Lower lobe of right lung (tissue), 2 donors: Measurements from ENCODE around the gene ATAD3C. TPM values are rescaled to one million over a fixed set of nuclear protein-coding genes. Genes with fewer than 3 reads are reported as not detected.
"Not testable (repeated sequence)": the region's sequence is repeated elsewhere in the genome, so short reads cannot be mapped to it uniquely, and the experiment has no call there.

Source experiments
- ATAC-seq, 2 donors: fragments of 200-7000 bp; cut with Tn5 transposase; one replicate each; pipeline ENCODE4 v1.9.1; 2020 to 2022; ENCODE audit warnings: mild to moderate bottlenecking in 2 of 2, moderate library complexity in 2 of 2
- DNase-seq: peaks from one replicate; pipeline ENCODE4 v3.0.0-alpha.2; 2020
- H3K27ac ChIP-seq: fragments of 200-600 bp; one replicate; pipeline ENCODE4 v1.8.0; 2022
- H3K27me3 ChIP-seq: fragments of 200-600 bp; one replicate; pipeline ENCODE4 v1.8.0; 2022; ENCODE audit warnings: low read depth
- H3K36me3 ChIP-seq: fragments of 200-600 bp; one replicate; pipeline ENCODE4 v1.8.0; 2022; ENCODE audit warnings: mild to moderate bottlenecking
- H3K4me1 ChIP-seq: fragments of 200-600 bp; one replicate; pipeline ENCODE4 v1.8.0; 2022
- H3K4me3 ChIP-seq: fragments of 200-600 bp; one replicate; pipeline ENCODE4 v1.8.0; 2022; ENCODE audit warnings: mild to moderate bottlenecking
- H3K9me3 ChIP-seq: fragments of 200-600 bp; one replicate; pipeline ENCODE4 v1.8.0; 2022
- CTCF ChIP-seq: fragments of 200-600 bp; IDR thresholded peaks from one replicate; pipeline ENCODE4 v1.8.0; 2022; ENCODE audit warnings: antibody characterized with exemption, mild to moderate bottlenecking
- intact Hi-C: fragments of 100-400 bp; cut with DNase I; formaldehyde crosslinking; loops from one replicate; pipeline ENCODE4 v1.11.0; 2022
- total RNA-seq: library from RNA; stranded (reverse); fragmentation: NEBNext Ultra II Directional; extraction: Animal tissue kit (Norgen Biotek cat#: 25700); gene quantifications from one replicate; pipeline ENCODE4 v1.2.1, GENCODE V29; 2021
- donor health status: DM: no; HTN: yes; CAD: no; lungs with severe emphysema.

ATAD3C gene
- total RNA-seq, 1 donor from 2014 or later, result 7.8 TPM

DNA sequence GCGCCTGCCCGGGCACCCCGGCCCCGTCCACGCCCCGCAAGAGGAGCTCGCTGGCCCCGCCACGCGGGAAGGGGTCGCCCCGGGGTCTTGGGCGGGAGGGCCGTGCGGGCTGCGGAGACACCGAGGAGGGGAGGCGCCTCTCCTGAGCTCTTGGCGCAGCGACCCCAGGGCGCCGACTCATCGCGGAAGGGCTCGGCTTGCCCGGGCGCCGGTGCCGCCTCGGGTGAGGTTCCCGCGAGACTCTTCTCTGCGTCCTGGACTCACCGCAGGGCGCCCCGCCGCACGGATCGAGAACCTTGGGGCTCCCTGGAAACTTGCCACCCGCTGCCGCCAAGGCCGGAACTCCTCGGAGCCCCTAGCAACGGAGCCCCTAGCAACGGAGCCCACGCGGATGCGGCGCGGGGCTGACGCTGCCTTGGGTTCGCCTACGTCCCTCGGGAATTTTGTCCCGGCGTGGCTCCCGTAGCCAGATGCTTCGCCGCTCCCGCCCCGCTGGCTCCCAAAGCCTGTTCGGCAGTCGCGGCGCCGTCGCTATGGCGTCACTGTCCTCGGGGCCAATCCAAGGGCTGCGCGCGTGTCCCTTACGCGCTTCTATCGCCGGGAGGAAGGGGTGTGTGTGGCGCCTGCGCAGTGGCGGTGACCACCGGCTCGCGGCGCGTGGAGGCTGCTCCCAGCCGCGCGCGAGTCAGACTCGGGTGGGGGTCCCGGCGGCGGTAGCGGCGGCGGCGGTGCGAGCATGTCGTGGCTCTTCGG is 62.2 kb downstream of the ATAD3C start, which contains the start of gene ATAD3A:
Gene ATAD3A, plus strand, starts transcription at position 630 of the 753 bp plus-strand sequence. Its CDS starts 107 bp downstream, at position 737.
- H3K4me3 ChIP-seq, result peak within 1 kb of the TSS; percentile 97
- H3K36me3 ChIP-seq, result peaks cover 6% of the 10 kb centered on the region
- H3K27ac ChIP-seq, result peak within 1 kb of the TSS; percentile 96
- peaks cover 7% of the 10 kb centered on the region for H3K4me1 ChIP-seq
- no peaks in the 10 kb centered on the region for H3K27me3 ChIP-seq
- no peak for TF ChIP-seq CTCF
- ATAC-seq (peak; percentile 97 to 98), DNase-seq (peak; percentile 100)
- intact Hi-C loops, result no loop called here
- H3K9me3 ChIP-seq, result no peaks in the 10 kb centered on the region

- ATAC-seq, intact Hi-C loops, H3K27me3 ChIP-seq, H3K9me3 ChIP-seq, H3K4me1 ChIP-seq, H3K36me3 ChIP-seq, DNase-seq: not testable (repeated sequence)
- Histone ChIP-seq H3K27ac (peak overlapping the region; percentile 18), H3K4me3 (peak overlapping the region; percentile 97)
Observed at GRCh38 chr1:1512425-1512824, 62.9 kb downstream of the ATAD3C start.

GRCh38 chr1:1513675-1514074 is 64.2 kb downstream of the ATAD3C start:
- DNase-seq, H3K4me3 ChIP-seq, H3K36me3 ChIP-seq, H3K27ac ChIP-seq, H3K27me3 ChIP-seq, H3K9me3 ChIP-seq, intact Hi-C loops, ATAC-seq, H3K4me1 ChIP-seq: not testable (repeated sequence)

- H3K9me3 ChIP-seq, H3K27ac ChIP-seq, intact Hi-C loops, H3K4me3 ChIP-seq, DNase-seq, H3K27me3 ChIP-seq, H3K4me1 ChIP-seq, ATAC-seq: not testable (repeated sequence)
- H3K36me3 ChIP-seq, result peaks cover 12% of the 10 kb centered on the region
Observed at GRCh38 chr1:1514376-1514775, 64.9 kb downstream of the ATAD3C start.

DNA sequence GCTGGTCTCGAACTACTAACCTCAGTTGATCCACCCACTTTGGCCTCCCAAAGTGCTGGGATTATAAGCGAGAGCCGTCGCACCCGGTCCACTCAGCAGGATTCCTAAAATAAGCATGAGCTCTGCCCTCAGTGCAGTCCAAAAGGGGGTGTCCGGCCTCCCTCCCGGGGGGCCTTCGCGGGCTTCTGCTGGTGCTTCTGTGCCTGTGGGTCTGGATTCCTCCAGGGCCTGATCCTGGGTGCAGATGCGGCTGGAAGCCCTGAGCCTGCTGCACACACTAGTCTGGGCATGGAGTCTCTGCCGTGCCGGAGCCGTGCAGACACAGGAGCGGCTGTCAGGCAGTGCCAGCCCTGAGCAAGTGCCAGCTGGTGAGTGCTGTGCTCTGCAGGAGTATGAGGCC is 67.4 kb downstream of the ATAD3C start:
- H3K27me3 ChIP-seq, DNase-seq, H3K4me1 ChIP-seq, intact Hi-C loops, H3K4me3 ChIP-seq, H3K27ac ChIP-seq, H3K9me3 ChIP-seq, ATAC-seq: not testable (repeated sequence)
- peaks cover 31% of the 10 kb centered on the region for H3K36me3 ChIP-seq

DNA sequence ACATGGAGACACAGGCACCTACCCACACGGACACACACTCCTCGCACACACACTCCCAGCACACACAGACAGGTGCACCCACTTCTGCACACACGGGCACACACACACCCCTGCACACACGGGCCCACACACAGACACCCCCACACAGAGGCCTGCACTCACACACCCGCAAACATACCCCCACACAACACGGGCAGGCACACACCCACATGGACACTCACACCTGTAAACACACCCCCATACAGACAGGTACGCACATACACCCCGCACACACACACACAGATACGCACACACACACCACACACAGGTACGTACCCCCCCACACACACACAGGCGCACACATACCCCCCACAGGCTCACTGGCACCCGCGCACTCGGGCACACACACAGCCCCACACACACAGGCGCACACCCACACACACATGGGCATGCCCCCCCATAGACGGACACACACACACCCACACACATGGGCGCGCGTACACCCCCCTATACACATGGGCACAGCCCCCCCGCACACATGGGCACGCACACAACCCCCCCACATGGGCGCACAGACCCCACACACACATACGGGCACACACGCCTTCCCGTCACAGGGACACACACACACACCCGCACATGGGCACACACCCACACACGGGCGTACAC is 68.6 kb downstream of the ATAD3C start:
- no peak for TF ChIP-seq CTCF
- no peak overlapping the region for H3K27ac ChIP-seq
- ATAC-seq (no peak), DNase-seq (no peak)
- intact Hi-C loops, result no loop called here
- H3K4me3 ChIP-seq, result no peak overlapping the region
- no peaks in the 10 kb centered on the region for H3K9me3 ChIP-seq
- peaks cover 33% of the 10 kb centered on the region for H3K36me3 ChIP-seq
- no peaks in the 10 kb centered on the region for H3K4me1 ChIP-seq
- no peaks in the 10 kb centered on the region for H3K27me3 ChIP-seq

DNA sequence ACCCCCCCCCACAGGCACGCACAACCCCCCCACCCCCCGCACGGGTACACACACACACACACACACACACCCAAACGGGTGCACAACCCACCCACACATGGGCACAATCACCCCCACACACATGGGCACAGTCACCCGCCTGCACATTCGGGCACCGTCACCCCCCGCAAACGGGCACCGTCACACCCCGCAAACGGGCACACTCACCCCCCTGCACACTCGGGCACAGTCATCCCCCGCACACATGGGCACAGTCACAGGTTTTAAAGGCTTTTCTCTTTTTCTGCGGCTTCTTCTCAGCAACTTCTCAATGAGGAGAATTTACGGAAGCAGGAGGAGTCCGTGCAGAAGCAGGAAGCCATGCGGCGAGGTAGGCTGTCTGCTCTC is 69.1 kb downstream of the ATAD3C start:
- DNase-seq, H3K27me3 ChIP-seq, ATAC-seq, H3K4me3 ChIP-seq, H3K9me3 ChIP-seq, H3K4me1 ChIP-seq, intact Hi-C loops, H3K27ac ChIP-seq: not testable (repeated sequence)
- peaks cover 33% of the 10 kb centered on the region for H3K36me3 ChIP-seq

Other genes starting within 250 kb of the ATAD3C start
- gene TNFRSF18, start 243.1 kb upstream of the ATAD3C start, total RNA-seq, result 0.47 TPM
- 3.0 TPM for gene TNFRSF4, start 235.5 kb upstream of the ATAD3C start, total RNA-seq
- 127 TPM for gene SDF4, start 217.7 kb upstream of the ATAD3C start, total RNA-seq
- gene B3GALT6, start 217.5 kb upstream of the ATAD3C start, total RNA-seq, result 13.7 TPM
- gene C1QTNF12, start 203.0 kb upstream of the ATAD3C start, total RNA-seq, result 1.2 TPM
- gene UBE2J2, start 175.8 kb upstream of the ATAD3C start, total RNA-seq, result 49.9 TPM
- gene SCNN1D, start 169.3 kb upstream of the ATAD3C start, total RNA-seq, result 4.3 TPM
- 50.6 TPM for gene ACAP3, start 141.8 kb upstream of the ATAD3C start, total RNA-seq
- gene PUSL1, start 141.1 kb upstream of the ATAD3C start, total RNA-seq, result 16.2 TPM
- gene INTS11, start 125.0 kb upstream of the ATAD3C start, total RNA-seq, result 88.9 TPM
- gene CPTP, start 124.9 kb upstream of the ATAD3C start, total RNA-seq, result 20.4 TPM
- 0.65 TPM for gene TAS1R3, start 118.4 kb upstream of the ATAD3C start, total RNA-seq
- 60.4 TPM for gene DVL1, start 100.3 kb upstream of the ATAD3C start, total RNA-seq
- gene MXRA8, start 91.1 kb upstream of the ATAD3C start, total RNA-seq, result 39.3 TPM
- gene AURKAIP1, start 74.5 kb upstream of the ATAD3C start, total RNA-seq, result 82.4 TPM
- gene CCNL2, start 50.4 kb upstream of the ATAD3C start, total RNA-seq, result 165 TPM
- 79.8 TPM for gene MRPL20, start 42.4 kb upstream of the ATAD3C start, total RNA-seq
- 22.3 TPM for gene ANKRD65, start 28.4 kb upstream of the ATAD3C start, total RNA-seq
- 58.7 TPM for gene VWA1, start 14.0 kb upstream of the ATAD3C start, total RNA-seq
- 19.0 TPM for gene ATAD3B, start 22.1 kb downstream of the ATAD3C start, total RNA-seq
- gene ATAD3A, start 62.5 kb downstream of the ATAD3C start, total RNA-seq, result 14.1 TPM
- gene TMEM240, start 90.9 kb downstream of the ATAD3C start, total RNA-seq, result 3.9 TPM
- gene SSU72, start 125.2 kb downstream of the ATAD3C start, total RNA-seq, result 123 TPM
- gene FNDC10, start 150.4 kb downstream of the ATAD3C start, total RNA-seq, result 7.7 TPM
- gene MIB2, start 165.8 kb downstream of the ATAD3C start, total RNA-seq, result 82.5 TPM
- gene MMP23B, start 182.5 kb downstream of the ATAD3C start, total RNA-seq, result 27.2 TPM
- gene CDK11B, start 209.3 kb downstream of the ATAD3C start, total RNA-seq, result 23.0 TPM
- gene SLC35E2B, start 243.1 kb downstream of the ATAD3C start, total RNA-seq, result 52.7 TPM